Panc1 (cell line): Measurements from ENCODE around the gene ZNF800. TPM values are rescaled to one million over a fixed set of nuclear protein-coding genes. Genes with fewer than 3 reads are reported as not detected.

Experiments used
- ATAC-seq: fragments of 200-7000 bp; cut with Tn5 transposase; 2 replicates; pipeline ENCODE4 v1.9.1; 2020; ENCODE audit warnings: mild to moderate bottlenecking, moderate library complexity
- BruUV-seq: library from RNA; stranded (reverse); fragments of 400-500 nt; replicated peaks from 2 replicates; lab custom pipeline; 2021; lab: Mats Ljungman, UMichigan
- CTCF ChIA-PET: fragments of 300-600 bp; sonication (Branson Sonifier 250); formaldehyde crosslinking; loops from one replicate; lab custom pipeline; 2022; ENCODE audit warnings: antibody characterized with exemption; lab: Charles Lee
- POLR2A ChIA-PET: fragments of 300-600 bp; sonication (Branson Sonifier 250); formaldehyde crosslinking; loops from one replicate; lab custom pipeline; 2022; ENCODE audit warnings: antibody characterized with exemption; lab: Charles Lee
- DNase-seq: peaks from one replicate; pipeline ENCODE4 v3.0.0-alpha.2; 2010; ENCODE audit warnings: low read depth, low spot score
- H3K27ac ChIP-seq: 2 replicates; pipeline ENCODE4 v1.5.1; 2011; ENCODE audit warnings: mild to moderate bottlenecking, low read length, inconsistent platforms
- H3K27me3 ChIP-seq: fragments of 200-500 bp; sonication (Bioruptor generic); 2 replicates; pipeline ENCODE4 v1.6.0; 2014; ENCODE audit warnings: low read length, inconsistent platforms; ENCODE audit not compliant: control insufficient read depth, insufficient read depth
- H3K36me3 ChIP-seq: fragments of 200-500 bp; sonication (Bioruptor generic); 2 replicates; pipeline ENCODE4 v1.5.1; 2014; ENCODE audit warnings: inconsistent platforms, mild to moderate bottlenecking, low read length, moderate library complexity; ENCODE audit not compliant: control insufficient read depth, insufficient read depth
- H3K4me1 ChIP-seq: 2 replicates; pipeline ENCODE4 v1.5.1; 2011; ENCODE audit warnings: inconsistent platforms, mild to moderate bottlenecking, low read length, moderate library complexity; ENCODE audit not compliant: control insufficient read depth, insufficient read depth
- H3K4me3 ChIP-seq, 2 experiments: 2 replicates each; pipeline ENCODE4 v1.5.1; 2011 to 2012; ENCODE audit warnings: low read depth in 2 of 2, low read length in 2 of 2, mild to moderate bottlenecking in 2 of 2, inconsistent platforms in 1 of 2, moderate library complexity in 1 of 2
- H3K9me3 ChIP-seq: fragments of 200-500 bp; sonication (Bioruptor generic); 2 replicates; pipeline ENCODE4 v1.5.1; 2014; ENCODE audit warnings: low read depth, mild to moderate bottlenecking, inconsistent platforms, low read length, moderate library complexity; ENCODE audit not compliant: control insufficient read depth, insufficient read depth
- CTCF ChIP-seq: fragments of 450-650 bp; IDR thresholded peaks from 2 replicates; pipeline ENCODE4 v1.5.1; 2017; ENCODE audit warnings: mild to moderate bottlenecking
- POLR2AphosphoS5 ChIP-seq: IDR thresholded peaks from 2 replicates; pipeline ENCODE4 v1.6.1; 2012; ENCODE audit warnings: mild to moderate bottlenecking, low read depth, low read length, moderate library complexity
- SIN3A ChIP-seq: IDR thresholded peaks from 2 replicates; pipeline ENCODE4 v1.6.1; 2012; ENCODE audit warnings: low read depth, mild to moderate bottlenecking, low read length, moderate library complexity, borderline replicate concordance; ENCODE audit not compliant: insufficient read depth
- TCF7L2 ChIP-seq: IDR thresholded peaks from 2 replicates; pipeline ENCODE4 v1.6.1; 2011; ENCODE audit warnings: mild to moderate bottlenecking, low read depth, low read length, inconsistent platforms
- in situ Hi-C: cut with HindIII; loops from 2 replicates; pipeline ENCODE4 v1.10.0; 2016; ENCODE audit warnings: low sequenced_read_pairs, low pct_unique_long_range_greater_than_20kb
- intact Hi-C: fragments of 100-400 bp; cut with micrococcal nuclease; formaldehyde crosslinking; loops from one replicate; pipeline ENCODE4 v1.10.0; 2022; ENCODE audit not compliant: unreplicated experiment
- total RNA-seq: library from RNA; stranded (reverse); gene quantifications from one replicate; pipeline ENCODE4 v1.2.1, GENCODE V29; 2021; ENCODE audit not compliant: unreplicated experiment
- TF ChIP-seq, protein P1 (sequence below), 2 experiments: IDR thresholded peaks; 2 replicates each; pipeline ENCODE4 v1.6.1; 2011 to 2012; ENCODE audit warnings: low read depth in 2 of 2, control low read depth in 1 of 2, low read length in 1 of 2, mild to moderate bottlenecking in 1 of 2, moderate library complexity in 1 of 2; ENCODE audit not compliant: insufficient read depth in 1 of 2

ZNF800 gene
- total RNA-seq, 1 experiment from 2014 or later, result 26.0 TPM

DNA sequence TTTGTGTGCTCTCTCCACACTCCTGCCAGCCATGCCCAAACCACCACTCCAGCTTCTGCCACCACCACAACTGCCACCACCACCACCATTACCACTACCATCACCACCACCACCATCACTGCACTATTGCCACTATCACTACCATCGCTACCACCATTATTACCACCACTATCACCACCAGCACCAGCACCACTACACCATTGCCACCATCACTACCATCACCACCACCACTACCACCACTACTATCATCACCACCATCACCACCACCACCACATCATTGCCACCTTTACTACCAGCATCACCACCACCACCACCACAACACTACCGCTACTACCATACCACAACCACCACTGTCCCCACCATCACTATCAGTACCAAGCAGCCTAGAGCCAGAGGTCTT lies 26.0 kb upstream of the ZNF800 start:
- Histone ChIP-seq H3K4me1 (no peaks in the 10 kb centered on the region), H3K27ac (no peak overlapping the region), H3K36me3 (no peaks in the 10 kb centered on the region), H3K9me3 (no peaks in the 10 kb centered on the region), H3K27me3 (peaks cover 2% of the 10 kb centered on the region; the same call in 1 of the 2 replicates), H3K4me3 (no peak overlapping the region)
- no peak for ATAC-seq
- ChIA-PET CTCF (no interaction called here), POLR2A (no interaction called here)
- no TSS peak for BruUV-seq
- intact Hi-C loops (no loop called here), in situ Hi-C loops (no loop called here)
- no peak for DNase-seq
- TF ChIP-seq POLR2AphosphoS5 (no peak), CTCF (no peak), SIN3A (no peak), TCF7L2 (no peak)
- TF ChIP-seq, protein P1, sequence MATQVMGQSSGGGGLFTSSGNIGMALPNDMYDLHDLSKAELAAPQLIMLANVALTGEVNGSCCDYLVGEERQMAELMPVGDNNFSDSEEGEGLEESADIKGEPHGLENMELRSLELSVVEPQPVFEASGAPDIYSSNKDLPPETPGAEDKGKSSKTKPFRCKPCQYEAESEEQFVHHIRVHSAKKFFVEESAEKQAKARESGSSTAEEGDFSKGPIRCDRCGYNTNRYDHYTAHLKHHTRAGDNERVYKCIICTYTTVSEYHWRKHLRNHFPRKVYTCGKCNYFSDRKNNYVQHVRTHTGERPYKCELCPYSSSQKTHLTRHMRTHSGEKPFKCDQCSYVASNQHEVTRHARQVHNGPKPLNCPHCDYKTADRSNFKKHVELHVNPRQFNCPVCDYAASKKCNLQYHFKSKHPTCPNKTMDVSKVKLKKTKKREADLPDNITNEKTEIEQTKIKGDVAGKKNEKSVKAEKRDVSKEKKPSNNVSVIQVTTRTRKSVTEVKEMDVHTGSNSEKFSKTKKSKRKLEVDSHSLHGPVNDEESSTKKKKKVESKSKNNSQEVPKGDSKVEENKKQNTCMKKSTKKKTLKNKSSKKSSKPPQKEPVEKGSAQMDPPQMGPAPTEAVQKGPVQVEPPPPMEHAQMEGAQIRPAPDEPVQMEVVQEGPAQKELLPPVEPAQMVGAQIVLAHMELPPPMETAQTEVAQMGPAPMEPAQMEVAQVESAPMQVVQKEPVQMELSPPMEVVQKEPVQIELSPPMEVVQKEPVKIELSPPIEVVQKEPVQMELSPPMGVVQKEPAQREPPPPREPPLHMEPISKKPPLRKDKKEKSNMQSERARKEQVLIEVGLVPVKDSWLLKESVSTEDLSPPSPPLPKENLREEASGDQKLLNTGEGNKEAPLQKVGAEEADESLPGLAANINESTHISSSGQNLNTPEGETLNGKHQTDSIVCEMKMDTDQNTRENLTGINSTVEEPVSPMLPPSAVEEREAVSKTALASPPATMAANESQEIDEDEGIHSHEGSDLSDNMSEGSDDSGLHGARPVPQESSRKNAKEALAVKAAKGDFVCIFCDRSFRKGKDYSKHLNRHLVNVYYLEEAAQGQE (IDR thresholded peaks at IDR 0.05; ENCODE audit: insufficient read depth in 1 of 2, low read depth in 2 of 2, low read length in 1 of 2), result no peak

GRCh38 chr7:127417346-127417745 lies 24.8 kb upstream of the ZNF800 start:
- BruUV-seq, result no TSS peak
- no peak for DNase-seq
- POLR2A ChIA-PET, result no interaction called here
- no peak for ATAC-seq
- H3K27ac ChIP-seq, result no peak overlapping the region
- H3K9me3 ChIP-seq, result no peaks in the 10 kb centered on the region
- in situ Hi-C loops, result no loop called here
- H3K4me3 ChIP-seq, result no peak overlapping the region
- TF ChIP-seq, protein P1 (IDR thresholded peaks at IDR 0.05; ENCODE audit: insufficient read depth in 1 of 2, low read depth in 2 of 2, low read length in 1 of 2), result no peak
- TF ChIP-seq CTCF (no peak), SIN3A (no peak), POLR2AphosphoS5 (no peak), TCF7L2 (no peak)
- H3K36me3 ChIP-seq, result no peaks in the 10 kb centered on the region
- CTCF ChIA-PET, result no interaction called here
- intact Hi-C loops, result no loop called here
- H3K27me3 ChIP-seq, result peaks cover 7% of the 10 kb centered on the region; the same call in 1 of the 2 replicates
- H3K4me1 ChIP-seq, result no peaks in the 10 kb centered on the region
